HT1080 (cell line): ENCODE data around the gene SELENOO. TPM values are rescaled to one million over a fixed set of nuclear protein-coding genes. Genes with fewer than 3 reads are reported as not detected.
A peak's percentile ranks its signal among the peaks of the same experiment; 100 is the strongest.

Experiments
- DNase-seq: peaks from one replicate; pipeline ENCODE4 v3.0.0-alpha.2; 2015; ENCODE audit warnings: low read depth
- total RNA-seq: library from RNA; depleted of rRNA; stranded (reverse); fragments of >200 nt; shearing (Covaris generic); gene quantifications from 2 replicates; pipeline ENCODE4 v1.2.3, GENCODE V29; 2014

SELENOO gene
- total RNA-seq, 1 experiment from 2014 or later, result 49.1 TPM

DNA sequence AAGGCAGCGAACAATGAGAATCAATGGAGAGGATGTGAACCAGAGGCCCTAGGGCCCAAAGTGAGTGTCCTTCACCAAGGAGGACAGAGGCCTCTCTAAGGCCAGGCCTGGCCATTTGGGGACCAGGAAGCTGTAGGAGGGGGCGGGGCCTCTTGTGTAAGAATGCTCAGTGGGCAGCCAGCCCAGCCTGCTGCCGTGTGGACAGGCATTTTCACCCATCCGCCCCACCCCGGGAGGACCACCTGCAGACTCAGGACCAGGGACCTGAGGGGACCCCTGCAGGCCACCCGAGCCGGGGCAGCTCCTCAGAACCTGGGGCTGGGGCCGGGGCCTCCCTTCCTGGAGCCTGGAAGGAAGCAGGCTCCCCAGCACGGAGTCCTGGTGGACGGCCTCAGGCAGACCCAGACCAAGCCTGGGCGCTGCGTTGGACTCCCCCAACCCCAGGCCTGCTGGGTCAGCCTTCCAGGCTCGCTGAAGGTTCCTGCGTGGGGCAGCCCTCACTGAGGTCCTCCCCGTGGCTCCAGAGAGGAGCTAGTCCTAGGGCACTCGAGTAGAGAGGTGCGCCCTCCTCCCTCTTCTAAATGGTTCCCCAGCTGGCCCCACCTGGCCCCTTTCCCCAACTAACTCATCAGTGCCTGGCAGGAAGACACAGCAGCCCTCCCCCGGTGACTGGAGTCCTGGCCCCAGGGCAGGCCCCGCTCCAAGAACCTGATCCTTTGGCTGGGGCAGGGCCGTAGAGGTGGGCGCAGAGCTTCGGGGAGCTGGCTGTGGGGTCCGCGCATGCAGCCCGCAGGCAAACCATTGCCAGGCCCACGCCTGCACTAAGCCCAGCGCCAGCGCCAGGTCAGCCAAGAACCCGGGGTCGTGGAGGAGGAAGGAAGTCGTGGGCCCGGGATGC, 16.6 kb upstream of the SELENOO start:
- DNase-seq, result no peak

DNA sequence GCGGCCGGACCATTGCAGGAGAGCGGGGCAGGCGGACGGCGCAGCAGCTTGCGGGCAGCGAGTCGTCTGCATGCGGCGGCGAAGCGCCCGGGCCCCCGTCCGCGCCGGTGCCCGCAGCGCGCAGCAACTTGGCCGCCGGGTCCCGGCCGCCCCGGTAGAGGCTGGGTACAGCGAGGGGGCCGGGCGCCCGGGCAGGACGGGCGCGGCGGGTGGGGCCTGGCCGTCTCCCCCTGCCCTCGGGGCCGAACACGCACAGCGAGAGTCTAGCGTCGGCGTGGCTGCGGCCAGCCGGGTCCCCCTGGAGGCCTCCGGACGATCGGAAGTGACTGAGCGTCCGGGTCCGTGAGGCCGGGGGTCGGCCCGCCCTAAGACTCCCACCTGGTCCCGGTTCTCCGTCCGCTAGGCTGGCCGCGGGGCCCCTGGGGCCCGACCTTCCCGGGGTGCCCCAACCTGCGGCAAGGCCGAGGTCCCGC, 15.9 kb upstream of the SELENOO start:
- DNase-seq, result no peak

DNA sequence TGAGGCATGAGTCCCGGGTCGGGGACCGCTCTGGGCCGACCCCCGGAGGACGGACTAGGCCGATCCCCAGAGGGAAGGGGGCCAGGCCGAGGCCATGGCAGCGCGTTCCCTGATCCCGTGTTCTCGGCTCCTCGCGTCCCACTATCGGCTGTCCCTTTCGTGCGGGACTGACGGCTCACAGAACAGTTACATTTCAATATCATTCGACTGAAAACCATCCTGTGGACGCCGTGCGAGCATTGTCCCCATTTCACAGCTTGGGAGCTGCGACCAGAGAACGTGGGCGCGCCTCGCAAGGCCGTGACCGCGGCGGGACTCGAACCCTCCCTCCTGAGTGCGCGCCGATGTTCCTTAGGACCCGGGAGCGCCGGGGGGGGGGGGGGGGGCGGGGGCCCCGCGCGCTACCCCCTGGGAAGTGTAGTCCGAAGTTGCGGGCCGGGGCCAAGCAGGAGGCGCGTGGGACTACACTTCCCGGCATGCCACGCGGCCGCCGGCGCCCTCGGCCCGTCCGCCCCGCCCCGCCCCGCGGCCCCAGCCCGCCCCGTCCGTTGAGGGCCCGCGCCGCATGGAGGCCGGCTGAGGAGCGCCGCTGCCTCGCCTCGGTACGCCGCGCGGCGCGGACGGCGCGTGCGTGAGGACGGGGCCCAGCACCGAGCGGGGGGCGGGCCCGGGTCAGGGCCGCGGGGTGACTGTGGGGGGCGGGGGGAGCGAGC, 15.3 kb upstream of the SELENOO start, which contains the start of gene TRABD:
TSS of gene TRABD (plus strand) at position 539 of the 713 bp plus-strand sequence. CDS start 7,148 bp downstream, outside the sequence.
- peak; percentile 64 for DNase-seq

DNA sequence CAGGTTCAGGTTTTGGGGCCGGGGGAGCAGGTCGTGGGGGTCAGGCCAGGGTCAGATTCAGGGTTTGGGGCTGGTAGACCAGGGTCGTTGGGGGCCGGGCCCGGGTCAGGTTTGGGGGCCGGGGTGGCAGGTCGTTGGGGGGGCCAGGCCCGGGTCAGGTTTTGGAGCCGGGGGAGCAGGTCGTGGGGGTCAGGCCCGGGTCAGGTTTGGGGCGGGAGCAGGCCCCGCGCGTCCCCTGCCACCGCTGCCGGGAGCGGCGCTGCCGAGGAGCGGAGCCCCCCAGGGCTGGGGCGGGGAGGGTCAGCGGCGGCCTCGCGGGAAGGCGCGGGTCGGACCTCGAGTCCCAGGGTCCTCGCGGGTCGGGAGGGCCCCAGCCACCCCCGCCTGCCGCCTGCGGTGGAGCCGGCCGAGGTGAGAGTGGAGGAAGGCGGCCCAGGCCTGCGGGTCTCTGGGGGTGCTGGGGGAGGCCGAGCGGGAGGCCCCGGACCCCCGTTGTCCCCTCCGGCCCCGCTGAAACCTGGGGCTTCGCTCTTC, 14.6 kb upstream of the SELENOO start:
- no peak for DNase-seq

DNA sequence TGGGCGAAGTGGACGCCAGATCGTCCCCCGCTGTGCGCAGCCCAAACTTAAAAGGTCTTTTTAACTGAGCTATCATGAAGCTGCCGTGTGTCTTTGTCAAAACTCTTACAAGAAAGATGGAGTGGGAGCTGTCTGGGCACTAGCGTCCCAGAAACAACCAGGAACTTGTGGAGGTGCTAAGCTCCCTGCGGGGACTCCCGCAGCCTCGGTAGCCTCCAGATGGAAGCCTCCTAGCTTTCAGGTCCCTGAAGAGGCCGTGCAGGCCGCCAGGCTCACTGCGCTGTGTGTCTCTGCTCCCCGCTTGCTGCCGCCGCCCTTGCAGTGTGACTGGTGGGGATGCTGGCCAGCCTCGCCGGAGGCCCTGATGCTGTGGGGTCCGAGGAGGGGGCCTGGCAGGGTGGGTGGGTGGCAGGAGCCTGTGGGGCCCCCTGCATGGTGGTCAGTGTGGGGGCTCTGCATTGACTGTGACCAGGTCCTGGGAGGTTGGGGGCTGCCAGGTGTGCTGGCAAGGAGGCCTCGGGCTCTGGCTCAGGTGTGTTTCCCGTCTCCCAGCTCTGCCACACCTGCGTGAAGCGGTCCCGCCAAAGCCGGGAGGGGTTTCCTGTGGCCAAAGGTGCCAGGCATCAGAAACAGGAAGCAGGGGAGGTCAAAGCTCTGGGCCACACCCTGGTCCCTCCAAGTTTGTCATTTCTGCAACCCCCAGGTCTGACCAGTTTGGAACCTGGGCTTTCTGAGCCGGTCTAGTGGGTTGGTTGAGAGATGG, 13.9 kb upstream of the SELENOO start:
- DNase-seq, result no peak

DNA sequence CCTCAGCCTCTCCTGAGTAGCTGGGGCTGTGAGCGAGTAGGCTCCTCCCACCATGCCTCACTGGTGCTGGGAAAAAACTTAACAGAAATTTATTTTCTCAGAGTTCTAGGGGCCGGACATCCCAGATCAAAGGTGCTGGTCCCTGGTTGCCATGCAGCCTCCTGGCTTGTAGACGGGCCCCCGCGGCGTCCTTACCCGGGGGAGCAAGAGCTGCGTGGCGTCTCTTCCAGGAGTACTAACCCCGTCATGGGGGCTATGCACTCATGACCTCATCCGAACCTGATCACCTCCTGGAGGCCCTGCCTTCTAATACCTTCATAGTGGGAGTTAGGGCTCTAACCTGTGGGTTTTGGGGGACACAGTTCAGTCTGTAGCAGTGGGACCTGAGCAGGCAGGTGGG, 12.5 kb upstream of the SELENOO start:
- no peak for DNase-seq

DNA sequence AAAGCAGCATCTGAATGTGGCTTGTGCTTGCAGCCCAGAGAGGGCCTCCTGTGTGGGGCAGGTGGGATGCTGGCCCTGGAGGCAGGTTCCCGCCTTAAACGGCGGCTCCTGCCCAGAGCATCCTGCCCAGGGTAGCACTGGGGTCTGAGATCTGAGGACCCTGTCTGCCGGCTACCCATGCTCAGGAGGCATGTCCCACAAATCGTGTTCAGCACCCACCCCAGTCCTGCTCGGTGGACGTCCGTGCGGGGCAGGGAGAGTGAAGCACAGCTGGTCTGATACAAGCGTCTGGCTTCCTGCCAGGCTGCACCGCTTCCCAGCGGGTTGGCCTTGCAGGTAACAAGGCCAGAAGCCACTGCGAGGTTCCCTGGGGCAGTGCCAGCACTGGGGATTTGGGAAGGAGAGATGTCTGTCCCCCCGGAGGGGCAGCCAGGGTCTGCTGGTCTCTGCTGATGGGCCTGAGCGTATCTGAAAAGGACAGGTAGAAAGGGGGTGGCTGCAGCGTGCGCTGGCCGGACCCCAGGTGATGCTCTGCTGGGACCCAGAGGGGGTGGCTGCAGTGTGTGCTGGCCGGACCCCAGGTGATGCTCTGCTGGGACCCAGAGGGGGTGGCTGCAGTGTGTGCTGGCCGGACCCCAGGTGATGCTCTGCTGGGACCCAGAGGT, 11.5 kb upstream of the SELENOO start:
- no peak for DNase-seq

DNA sequence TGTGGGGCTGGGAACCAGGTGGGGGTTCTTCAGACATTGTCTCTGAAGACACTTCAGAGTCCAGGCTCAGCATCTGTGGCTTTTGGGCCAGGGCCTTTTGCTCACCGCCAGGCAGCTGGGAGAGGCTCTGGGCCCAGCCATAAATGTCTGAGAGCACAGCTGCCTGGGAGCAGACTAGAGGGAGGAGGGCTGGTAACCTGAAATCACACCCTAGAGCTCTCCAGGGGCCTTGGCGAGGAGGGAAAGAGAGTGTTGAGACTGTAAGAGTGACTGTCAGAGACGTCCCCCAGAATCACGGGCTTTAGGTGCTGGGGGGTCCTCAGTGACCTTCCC, 11.0 kb upstream of the SELENOO start:
- DNase-seq, result no peak

DNA sequence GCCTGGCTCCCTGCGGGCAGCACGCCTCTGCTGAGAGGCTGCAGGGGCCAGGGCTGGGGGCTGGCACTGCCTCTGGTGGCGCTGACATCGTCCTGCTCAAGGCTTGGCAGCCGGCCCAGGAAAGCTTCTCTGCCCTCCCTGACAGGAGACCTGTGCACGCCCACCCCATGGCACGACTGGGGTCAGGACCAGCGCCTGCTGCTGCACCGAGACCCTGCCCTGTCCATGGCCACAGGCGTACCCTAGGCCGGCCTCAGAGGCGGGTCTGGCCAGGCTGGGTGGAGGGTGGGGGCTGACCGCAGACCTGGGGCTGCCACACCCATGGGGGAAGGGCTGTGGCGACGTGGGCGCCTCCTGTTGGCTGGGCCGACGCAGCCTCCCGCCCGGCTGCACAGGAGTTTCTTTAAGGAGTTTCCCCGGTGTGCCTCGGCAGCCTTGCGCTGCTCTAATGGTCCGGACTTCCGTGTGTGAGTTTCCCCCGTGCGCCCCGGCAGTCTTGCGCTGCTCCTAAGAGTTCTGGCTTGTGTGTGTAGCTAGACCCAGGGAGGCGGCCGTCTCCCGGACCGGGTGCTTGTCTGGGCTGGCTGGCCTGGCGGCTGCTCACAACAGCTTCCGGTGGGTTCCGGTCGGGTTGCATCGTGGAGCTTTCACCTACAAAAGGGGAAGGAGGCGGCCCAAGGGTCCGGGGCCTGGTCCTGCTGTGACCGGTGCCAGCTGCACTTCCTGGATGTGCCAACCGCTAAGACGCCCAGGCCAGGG, 10.4 kb upstream of the SELENOO start:
- peak; percentile 68 for DNase-seq

DNA sequence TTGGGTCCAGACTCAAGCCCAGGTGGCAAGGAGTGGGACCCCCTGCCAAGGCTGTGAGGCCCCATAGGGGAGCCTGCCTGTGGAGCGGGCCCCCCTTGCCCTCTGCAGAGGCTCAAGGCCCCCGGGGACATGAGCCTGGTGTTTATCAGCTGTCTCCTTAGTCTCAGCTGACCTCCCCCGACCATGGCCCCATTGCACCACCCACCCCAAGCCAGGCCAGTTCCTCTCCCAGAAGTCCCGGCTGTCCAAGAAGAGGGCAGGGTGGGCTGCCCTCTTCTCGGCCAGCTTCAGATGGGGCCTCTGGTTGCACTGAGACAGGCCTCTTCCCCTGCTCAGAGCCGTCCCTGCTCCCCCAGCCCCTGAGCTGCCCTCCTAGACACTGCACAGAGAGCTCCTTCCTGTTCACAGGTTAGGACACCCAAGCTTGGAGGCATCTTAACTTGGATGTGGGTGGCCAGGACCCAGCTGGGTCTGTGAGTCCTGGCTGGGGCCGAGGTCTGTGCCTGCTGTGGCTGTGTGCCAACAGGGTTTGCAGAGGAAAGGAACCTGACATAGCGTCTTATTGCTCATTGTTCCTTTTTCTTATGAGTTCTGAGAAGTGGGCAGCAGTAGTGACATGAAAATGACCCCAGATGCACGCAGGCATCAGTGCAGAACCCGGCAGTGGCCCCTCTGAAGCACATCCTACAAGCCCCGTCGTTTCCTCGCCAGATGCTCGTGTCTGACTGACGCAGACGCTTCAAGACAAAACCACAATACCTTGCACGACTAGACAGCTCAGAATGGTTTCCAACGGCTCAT, 9.7 kb upstream of the SELENOO start:
- no peak for DNase-seq

DNA sequence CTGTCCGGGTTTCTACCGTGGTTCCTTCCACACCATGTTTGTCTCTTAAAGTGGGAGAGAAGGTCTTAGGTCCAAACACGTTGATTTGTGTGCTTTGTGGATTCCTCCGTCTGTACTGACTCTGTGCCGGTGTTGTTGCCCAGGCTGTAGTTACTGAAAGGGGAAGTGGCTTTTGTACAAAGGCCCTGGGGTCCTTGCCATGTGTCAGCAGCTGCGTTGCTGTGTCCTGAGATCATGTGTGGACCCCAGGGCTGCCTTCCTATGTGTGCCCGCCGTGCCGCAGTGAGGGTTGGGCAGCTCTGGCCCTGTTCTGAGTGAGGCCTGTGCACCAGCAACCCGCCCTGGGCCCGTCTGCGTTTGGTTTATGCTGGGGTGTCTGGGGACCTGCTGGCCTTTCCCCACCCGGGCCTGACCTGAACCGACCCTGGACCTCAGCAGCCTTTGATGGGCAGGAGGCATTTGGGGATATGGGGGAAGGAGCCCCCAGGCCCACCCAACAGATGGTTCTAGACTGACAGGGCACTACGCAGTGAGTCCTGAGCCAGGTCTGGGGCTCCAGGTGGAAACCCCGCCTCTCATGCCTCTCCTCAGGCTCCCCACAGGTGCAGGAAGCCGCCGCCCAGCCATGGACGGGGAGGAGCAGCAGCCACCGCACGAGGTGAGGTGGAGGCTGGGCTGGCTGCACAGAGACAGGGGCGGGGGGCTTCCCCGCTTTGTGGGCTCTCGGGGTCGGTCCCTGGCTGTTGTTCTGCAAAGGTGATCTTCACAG, 8.2 kb upstream of the SELENOO start:
- DNase-seq, result no peak

DNA sequence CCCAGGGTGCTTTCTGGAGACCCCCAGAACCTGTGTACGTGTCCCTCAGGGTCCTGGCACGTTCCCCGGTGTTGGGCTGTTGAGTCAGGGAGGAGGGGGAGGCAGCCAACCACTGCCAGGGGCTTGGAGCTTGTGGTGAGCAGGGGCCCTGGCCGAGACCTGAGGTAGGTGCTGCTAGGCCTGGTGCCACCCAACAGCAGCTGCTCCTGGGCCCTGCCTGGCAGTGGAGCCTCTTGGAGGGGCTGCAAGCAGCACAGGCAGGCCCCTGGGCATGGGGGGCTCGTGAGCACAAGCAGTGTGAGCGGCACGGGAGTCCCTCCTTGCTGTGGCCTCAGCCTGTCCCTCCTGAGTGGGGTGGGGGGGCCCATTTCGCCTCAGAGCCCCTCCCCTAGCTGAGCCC, 7.2 kb upstream of the SELENOO start:
- no peak for DNase-seq

DNA sequence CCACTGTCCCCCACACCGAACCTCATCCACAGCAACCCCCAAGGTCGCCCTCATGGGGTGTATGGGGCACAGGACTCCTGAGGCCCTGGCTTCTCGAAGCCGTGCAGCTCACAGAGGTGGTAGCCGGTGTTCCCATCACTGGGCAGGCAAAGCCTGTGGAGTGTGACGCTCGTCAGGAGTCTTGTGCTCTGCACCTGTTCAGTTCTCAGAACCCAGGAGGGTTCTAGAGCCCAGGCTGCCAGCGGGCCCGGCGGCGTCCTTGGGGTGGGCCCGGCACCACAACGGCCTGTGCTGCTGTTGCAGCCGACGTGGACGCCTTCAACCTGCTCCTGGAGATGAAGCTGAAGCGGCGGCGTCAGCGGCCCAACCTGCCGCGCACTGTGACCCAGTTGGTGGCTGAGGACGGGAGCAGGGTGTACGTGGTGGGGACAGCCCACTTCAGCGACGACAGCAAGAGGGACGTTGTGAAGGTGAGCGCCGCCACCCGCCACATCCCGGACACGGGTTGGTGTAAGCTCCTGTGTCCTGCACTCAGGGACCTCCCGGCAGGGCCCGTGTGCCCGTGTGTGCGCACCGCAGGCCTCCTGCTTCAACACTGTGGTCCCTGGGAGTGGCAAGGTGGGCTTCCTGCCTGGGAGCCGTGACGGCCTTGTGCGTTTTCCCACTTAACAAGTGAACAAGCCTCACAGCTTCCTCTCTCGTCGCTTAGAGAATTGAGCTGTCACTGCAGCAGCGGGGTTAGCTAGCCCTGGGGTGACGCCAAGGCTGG, 6.6 kb upstream of the SELENOO start:
- no peak for DNase-seq

DNA sequence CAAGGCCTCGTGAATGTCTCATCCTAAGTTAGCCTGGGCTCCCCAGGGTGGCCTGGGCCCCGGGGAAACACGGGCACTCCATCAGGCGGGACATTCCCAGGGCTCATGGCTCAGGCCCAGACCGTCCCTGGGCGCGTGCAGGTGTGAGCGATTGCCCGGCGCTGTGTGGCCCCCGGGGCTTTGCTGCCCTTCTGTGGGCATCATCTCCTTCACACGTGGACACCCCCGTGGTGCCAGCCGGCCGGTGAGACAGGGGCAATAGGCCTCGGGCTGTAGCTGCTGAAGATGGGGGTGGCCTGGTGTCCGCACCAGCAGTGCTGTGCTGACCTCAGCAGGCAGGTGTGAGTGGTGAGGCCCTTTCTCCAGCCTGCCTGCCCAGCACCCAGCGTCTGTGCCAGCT, 4.6 kb upstream of the SELENOO start:
- DNase-seq, result no peak

DNA sequence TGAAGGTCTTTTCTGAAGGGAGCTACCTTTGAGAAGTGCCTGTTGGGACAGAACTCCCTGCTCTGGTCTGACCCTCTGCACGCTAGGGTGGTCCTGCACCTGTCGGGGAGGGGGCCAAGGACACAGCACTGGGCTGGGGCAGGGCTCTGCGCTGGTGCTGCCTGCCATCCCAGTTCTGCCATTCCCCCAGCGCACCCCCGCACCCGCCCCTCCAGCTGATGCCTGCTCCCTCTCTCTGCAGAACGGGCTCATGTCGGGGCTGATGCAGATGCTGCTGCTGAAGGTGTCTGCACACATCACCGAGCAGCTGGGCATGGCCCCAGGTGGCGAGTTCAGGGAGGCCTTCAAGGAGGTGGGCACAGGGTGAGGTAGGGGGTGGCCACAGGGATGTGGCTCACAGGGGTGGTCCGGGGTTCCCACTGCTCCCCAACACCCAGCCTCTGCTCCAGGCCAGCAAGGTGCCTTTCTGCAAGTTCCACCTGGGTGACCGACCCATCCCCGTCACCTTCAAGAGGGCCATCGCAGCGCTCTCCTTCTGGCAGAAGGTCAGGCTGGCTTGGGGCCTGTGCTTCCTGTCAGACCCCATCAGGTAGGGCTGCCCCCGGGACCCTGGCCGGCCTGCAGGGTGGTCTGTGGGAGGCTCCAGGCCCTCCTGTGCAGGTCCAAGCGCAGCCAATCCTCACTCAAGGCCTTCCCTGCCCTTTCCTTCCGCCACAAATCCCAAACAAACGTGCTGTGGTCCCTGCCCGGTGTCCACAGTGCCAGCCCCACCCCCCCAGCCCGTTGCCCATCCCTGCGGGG, 3.6 kb upstream of the SELENOO start:
- DNase-seq, result no peak

DNA sequence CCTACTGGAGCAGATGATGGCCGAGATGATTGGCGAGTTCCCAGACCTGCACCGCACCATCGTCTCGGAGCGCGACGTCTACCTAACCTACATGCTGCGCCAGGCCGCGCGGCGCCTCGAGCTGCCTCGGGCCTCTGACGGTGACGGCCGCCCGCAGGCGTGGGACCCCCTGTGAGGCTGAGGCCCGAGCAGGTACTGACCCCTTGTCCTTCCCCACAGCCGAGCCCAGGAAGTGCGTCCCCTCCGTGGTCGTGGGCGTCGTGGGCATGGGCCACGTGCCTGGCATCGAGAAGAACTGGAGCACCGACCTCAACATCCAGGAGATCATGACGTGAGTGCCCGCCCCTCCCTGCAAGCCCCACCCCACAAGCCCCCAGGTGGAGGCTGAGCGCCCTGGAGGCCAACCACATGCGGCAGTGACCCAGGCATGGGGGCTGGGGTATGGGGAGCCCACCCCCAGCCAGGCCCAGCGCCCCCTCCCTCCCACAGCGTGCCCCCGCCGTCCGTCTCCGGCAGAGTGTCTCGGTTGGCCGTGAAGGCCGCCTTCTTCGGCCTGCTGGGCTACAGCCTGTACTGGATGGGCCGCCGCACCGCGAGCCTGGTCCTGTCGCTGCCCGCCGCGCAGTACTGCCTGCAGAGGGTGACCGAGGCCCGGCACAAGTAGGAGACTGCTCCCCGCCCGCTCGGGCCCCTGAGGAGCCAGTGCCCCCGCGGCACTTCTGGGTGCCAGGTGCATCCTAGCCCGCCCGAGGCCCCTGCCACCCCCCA, 2.8 kb upstream of the SELENOO start:
- DNase-seq, result no peak
